Common myeloid progenitor, CD34-positive (primary cell): ENCODE data around the gene PPP6R1.
A peak's percentile ranks its signal among the peaks of the same experiment; 100 is the strongest.
"Not testable (repeated sequence)": the region's sequence is repeated elsewhere in the genome, so short reads cannot be mapped to it uniquely, and the experiment has no call there.

ENCODE experiments used
- CTCF ChIA-PET: fragments of 350-600 bp; sonication (Branson Sonifier 250); formaldehyde crosslinking; loops from one replicate; lab custom pipeline; 2021; ENCODE audit warnings: antibody characterized with exemption; lab: Charles Lee
- POLR2A ChIA-PET: fragments of 350-600 bp; sonication (Branson Sonifier 250); formaldehyde crosslinking; loops from one replicate; lab custom pipeline; 2021; ENCODE audit warnings: antibody characterized with exemption; lab: Charles Lee
- DNase-seq, 3 donors: peaks; one replicate each; pipeline versions ENCODE4 v3.0.0 to v3.0.0-alpha.2; 2013
- H3K27ac ChIP-seq, 2 experiments: 1 replicate in 1 of 2; 2 replicates in 1 of 2; pipeline ENCODE4 v1.7.0; 2013; ENCODE audit warnings: inconsistent platforms in 2 of 2, low read length in 2 of 2, mild to moderate bottlenecking in 2 of 2, low read depth in 1 of 2, moderate library complexity in 1 of 2; ENCODE audit not compliant: severe bottlenecking in 2 of 2, insufficient read depth in 1 of 2, poor library complexity in 1 of 2
- H3K27me3 ChIP-seq, 5 experiments: replicated peaks in 2 of 5; 1 replicate in 3 of 5; 2 replicates in 2 of 5; pipeline versions ENCODE4 v1.6.1 to v1.7.0; 2013; ENCODE audit warnings: low read length in 4 of 5, mild to moderate bottlenecking in 2 of 5, moderate library complexity in 2 of 5, inconsistent platforms in 1 of 5; ENCODE audit not compliant: insufficient read depth in 5 of 5, control insufficient read depth in 4 of 5
- H3K36me3 ChIP-seq, 4 experiments: 1 replicate in 2 of 4; 2 replicates in 2 of 4; pipeline versions ENCODE4 v1.6.1 to v1.7.0; 2013; ENCODE audit warnings: low read length in 3 of 4, control low read depth in 1 of 4, mild to moderate bottlenecking in 1 of 4; ENCODE audit not compliant: control insufficient read depth in 4 of 4, insufficient read depth in 4 of 4
- H3K4me1 ChIP-seq, 4 experiments: 1 replicate in 3 of 4; 2 replicates in 1 of 4; pipeline versions ENCODE4 v1.6.1 to v1.7.1; 2013; ENCODE audit warnings: low read length in 3 of 4, mild to moderate bottlenecking in 3 of 4, control low read depth in 1 of 4, inconsistent platforms in 1 of 4, moderate library complexity in 1 of 4; ENCODE audit not compliant: control insufficient read depth in 4 of 4, insufficient read depth in 4 of 4; ENCODE audit errors: control extremely low read depth in 1 of 4
- H3K4me3 ChIP-seq, 7 experiments: 1 replicate in 4 of 7; 2 replicates in 3 of 7; pipeline versions ENCODE4 v1.5.1 to v1.7.0; 2013; ENCODE audit warnings: mild to moderate bottlenecking in 7 of 7, low read length in 6 of 7, moderate library complexity in 6 of 7, inconsistent platforms in 2 of 7, low read depth in 2 of 7, control low read depth in 1 of 7; ENCODE audit not compliant: insufficient read depth in 4 of 7, control insufficient read depth in 1 of 7; ENCODE audit errors: extremely low read depth in 1 of 7
- H3K9me3 ChIP-seq, 5 experiments: 1 replicate in 4 of 5; 2 replicates in 1 of 5; pipeline versions ENCODE4 v1.6.1 to v1.7.1; 2013; ENCODE audit warnings: low read length in 4 of 5, mild to moderate bottlenecking in 2 of 5, inconsistent platforms in 1 of 5, low read depth in 1 of 5, moderate library complexity in 1 of 5; ENCODE audit not compliant: control insufficient read depth in 4 of 5, insufficient read depth in 2 of 5; ENCODE audit errors: control extremely low read depth in 1 of 5
- WGBS: methylation state at CpG from one replicate; pipeline ENCODE4 v1.1.5; 2013; ENCODE audit not compliant: insufficient coverage; 5-methylcytosine and 5-hydroxymethylcytosine counted together

PPP6R1 gene

GRCh38 chr19:55225415-55225958 lies 33.3 kb downstream of the PPP6R1 start:
- no peak overlapping the region for H3K4me3 ChIP-seq
- peaks cover 0 to 7% (median 3%) of the 10 kb centered on the region in 5 experiments for H3K9me3 ChIP-seq
- H3K27me3 ChIP-seq, result no peaks in the 10 kb centered on the region
- peaks cover 1 to 79% (median 52%) of the 10 kb centered on the region in 4 experiments for H3K36me3 ChIP-seq
- H3K27ac ChIP-seq, result no peak overlapping the region
- no peak for DNase-seq
- WGBS, result 100% methylated on average over 3 of the region's 7 CpGs
- H3K4me1 ChIP-seq, result no peaks in the 10 kb centered on the region
- CTCF ChIA-PET, result no interaction called here
- POLR2A ChIA-PET, result no interaction called here

- H3K27ac ChIP-seq, H3K4me3 ChIP-seq, H3K9me3 ChIP-seq, H3K27me3 ChIP-seq, CTCF ChIA-PET, DNase-seq, POLR2A ChIA-PET, H3K4me1 ChIP-seq: not testable (repeated sequence)
- WGBS, result 90% methylated on average over 6 of the region's 11 CpGs
- H3K36me3 ChIP-seq, result peaks cover 3 to 77% (median 47%) of the 10 kb centered on the region in 4 experiments
Measured at GRCh38 chr19:55224679-55225414, 34.0 kb downstream of the PPP6R1 start.

- no peak for DNase-seq
- H3K4me1 ChIP-seq, result no peaks in the 10 kb centered on the region
- WGBS, result 89% methylated on average over 20 of the region's 26 CpGs
- H3K27me3 ChIP-seq, result no peaks in the 10 kb centered on the region
- ChIA-PET POLR2A (no interaction called here), CTCF (no interaction called here)
- H3K36me3 ChIP-seq, result peaks cover 3 to 70% (median 41%) of the 10 kb centered on the region in 4 experiments
- no peak overlapping the region for H3K4me3 ChIP-seq
- H3K27ac ChIP-seq, result no peak overlapping the region
- peaks cover 0 to 9% (median 3%) of the 10 kb centered on the region in 5 experiments for H3K9me3 ChIP-seq
Measured at GRCh38 chr19:55224038-55224665, 34.7 kb downstream of the PPP6R1 start.

GRCh38 chr19:55223291-55224037 lies 35.4 kb downstream of the PPP6R1 start:
- peaks cover 0 to 9% (median 3%) of the 10 kb centered on the region in 5 experiments for H3K9me3 ChIP-seq
- no peaks in the 10 kb centered on the region for H3K4me1 ChIP-seq
- no peak overlapping the region for H3K4me3 ChIP-seq
- 96% methylated on average over 13 of the region's 17 CpGs for WGBS
- ChIA-PET POLR2A (no interaction called here), CTCF (no interaction called here)
- H3K36me3 ChIP-seq, result peaks cover 3 to 63% (median 36%) of the 10 kb centered on the region in 4 experiments
- DNase-seq, result no peak
- no peaks in the 10 kb centered on the region for H3K27me3 ChIP-seq
- H3K27ac ChIP-seq, result no peak overlapping the region

- Histone ChIP-seq H3K4me1 (peaks cover 0 to 15% (median 12%) of the 10 kb centered on the region in 4 experiments), H3K4me3 (no peak overlapping the region), H3K36me3 (peaks cover 2 to 34% (median 15%) of the 10 kb centered on the region in 4 experiments), H3K27ac (no peak overlapping the region), H3K9me3 (peaks cover 0 to 9% (median 3%) of the 10 kb centered on the region in 5 experiments), H3K27me3 (peaks cover 0 to 4% (median 2%) of the 10 kb centered on the region in 5 experiments)
- ChIA-PET POLR2A (no interaction called here), CTCF (interaction anchor here (0.7 to 1.3 kb wide), 3 partner anchors 14 to 35 kb away, joined by 3 read pairs; no protein-coding TSS in a partner anchor)
- WGBS, result 93% methylated on average over 9 of the region's 9 CpGs
- no peak for DNase-seq
Measured at GRCh38 chr19:55220525-55220924, 38.3 kb downstream of the PPP6R1 start.

GRCh38 chr19:55216461-55217198 lies 42.2 kb downstream of the PPP6R1 start:
- DNase-seq, result peak; percentile 91 to 96 (median 94)
- Histone ChIP-seq H3K4me3 (peak overlapping the region in 5 of 7 experiments; percentile 33 to 71 (median 52)), H3K4me1 (peaks cover 0 to 15% (median 12%) of the 10 kb centered on the region in 4 experiments), H3K9me3 (peaks cover 6 to 19% (median 11%) of the 10 kb centered on the region in 5 experiments), H3K36me3 (peaks cover 0 to 13% (median 3%) of the 10 kb centered on the region in 4 experiments), H3K27ac (peak overlapping the region in 1 of 2 experiments; percentile 73), H3K27me3 (peaks cover 0 to 8% (median 2%) of the 10 kb centered on the region in 5 experiments)
- ChIA-PET CTCF (interaction anchor here (1.5 kb wide), 1 partner anchor 15 kb away, joined by 3 read pairs; no protein-coding TSS in a partner anchor), POLR2A (interaction anchor here (0.6 kb wide), 1 partner anchor 40 kb away, joined by 5 read pairs; no protein-coding TSS in a partner anchor)
- 6% methylated on average over 32 of the region's 36 CpGs for WGBS
